SK-N-SH (cell line): ENCODE results near the gene ADGRF4. TPM values are rescaled to one million over a fixed set of nuclear protein-coding genes. Genes with fewer than 3 reads are reported as not detected.
A peak's percentile ranks its signal among the peaks of the same experiment; 100 is the strongest.

Source experiments
- CTCF ChIA-PET: fragments of 300-600, 350-600 bp; formaldehyde crosslinking; extraction: SDS; loops from one replicate; lab custom pipeline; 2021; lab: Yijun Ruan, JAX
- POLR2A ChIA-PET: fragments of 350-600 bp; sonication (Branson Sonifier 250); formaldehyde crosslinking; extraction: SDS; loops from one replicate; lab custom pipeline; 2020; ENCODE audit warnings: antibody characterized with exemption, inconsistent platforms; lab: Yijun Ruan, JAX
- DNase-seq: peaks from one replicate; pipeline ENCODE4 v3.0.0; 2012
- H2AFZ ChIP-seq: fragments of 200-600 bp; sonication (generic); 2 replicates; pipeline ENCODE4 v1.8.1; 2016; ENCODE audit warnings: antibody characterized with exemption, mild to moderate bottlenecking, low read depth
- H3F3A ChIP-seq: fragments of 200-600 bp; sonication (generic); replicated peaks from 2 replicates; pipeline ENCODE3; 2016; ENCODE audit warnings: antibody characterized with exemption, mild to moderate bottlenecking; ENCODE audit not compliant: insufficient read depth
- H3K27ac ChIP-seq, 2 experiments: fragments of 200-500 bp in 1 of 2; fragments of 200-600 bp in 1 of 2; sonication (Bioruptor generic) in 1 of 2; sonication (generic), shearing (Covaris generic) in 1 of 2; 2 replicates each; pipeline versions ENCODE4 v1.5.1 to v1.6.1; 2014 to 2016; ENCODE audit warnings: low read depth in 2 of 2, inconsistent platforms in 1 of 2, low read length in 1 of 2, mild to moderate bottlenecking in 1 of 2, mixed read lengths in 1 of 2
- H3K27me3 ChIP-seq: fragments of 200-600 bp; sonication (generic), shearing (Covaris generic); 2 replicates; pipeline ENCODE4 v1.6.1; 2016; ENCODE audit warnings: mixed run types; ENCODE audit not compliant: insufficient read depth
- H3K36me3 ChIP-seq, 2 experiments: fragments of 200-500 bp in 1 of 2; fragments of 200-600 bp in 1 of 2; sonication (Bioruptor generic) in 1 of 2; sonication (generic) in 1 of 2; replicated peaks in 1 of 2; 2 replicates each; pipeline versions ENCODE3 to v1.5.1; 2014 to 2016; ENCODE audit warnings: low read length in 1 of 2, mild to moderate bottlenecking in 1 of 2; ENCODE audit not compliant: insufficient read depth in 2 of 2, control insufficient read depth in 1 of 2
- H3K4me1 ChIP-seq, 2 experiments: fragments of 200-500 bp in 1 of 2; fragments of 200-600 bp in 1 of 2; sonication (Bioruptor generic) in 1 of 2; sonication (generic), shearing (Covaris generic) in 1 of 2; 2 replicates each; pipeline versions ENCODE4 v1.5.1 to v1.6.1; 2014 to 2016; ENCODE audit warnings: low read depth in 1 of 2, low read length in 1 of 2, mixed run types in 1 of 2; ENCODE audit not compliant: insufficient read depth in 2 of 2, control insufficient read depth in 1 of 2
- H3K4me2 ChIP-seq: fragments of 200-600 bp; sonication (generic), shearing (Covaris generic); 2 replicates; pipeline ENCODE4 v1.6.1; 2017; ENCODE audit warnings: mixed run types
- H3K4me3 ChIP-seq, 2 experiments: fragments of 200-500 bp in 1 of 2; fragments of 200-600 bp in 1 of 2; sonication (Bioruptor generic) in 1 of 2; sonication (generic), shearing (Covaris generic) in 1 of 2; 2 replicates each; pipeline versions ENCODE4 v1.5.1 to v1.8.1; 2014 to 2016; ENCODE audit warnings: low read depth in 2 of 2, inconsistent platforms in 1 of 2, low read length in 1 of 2, mild to moderate bottlenecking in 1 of 2, mixed read lengths in 1 of 2, moderate library complexity in 1 of 2
- H3K79me2 ChIP-seq: fragments of 200-600 bp; sonication (generic); 2 replicates; pipeline ENCODE4 v1.8.1; 2017; ENCODE audit warnings: mild to moderate bottlenecking; ENCODE audit not compliant: insufficient read depth
- H3K9ac ChIP-seq: fragments of 200-600 bp; sonication (generic); 2 replicates; pipeline ENCODE4 v1.6.1; 2017; ENCODE audit warnings: mixed run types
- H3K9me2 ChIP-seq: fragments of 200-600 bp; sonication (generic); 2 replicates; pipeline ENCODE4 v1.6.1; 2017; ENCODE audit warnings: mixed run types
- H3K9me3 ChIP-seq: fragments of 200-600 bp; sonication (generic); 2 replicates; pipeline ENCODE4 v1.6.1; 2017; ENCODE audit warnings: mixed run types, mild to moderate bottlenecking, moderate library complexity
- H4K20me1 ChIP-seq: fragments of 200-600 bp; sonication (generic); 2 replicates; pipeline ENCODE4 v1.6.1; 2017; ENCODE audit warnings: mild to moderate bottlenecking, mixed run types; ENCODE audit not compliant: insufficient read depth
- CHD2 ChIP-seq: fragments of 150-350 bp; IDR thresholded peaks from 2 replicates; pipeline ENCODE4 v1.6.1; 2018; ENCODE audit warnings: low read length; ENCODE audit not compliant: partially characterized antibody
- ELF1 ChIP-seq: IDR thresholded peaks from 2 replicates; pipeline ENCODE4 v1.4.0; 2012
- EP300 ChIP-seq, 2 experiments: IDR thresholded peaks; 2 replicates each; pipeline versions ENCODE4 v1.4.0 to v1.6.1; 2012; ENCODE audit warnings: borderline replicate concordance in 1 of 2, low read depth in 1 of 2, low read length in 1 of 2
- EZH2phosphoT487 ChIP-seq: fragments of 200-600 bp; sonication (generic); IDR thresholded peaks from 2 replicates; pipeline ENCODE4 v1.6.1; 2017; ENCODE audit warnings: low read depth, mixed run types, mild to moderate bottlenecking, antibody characterized with exemption, moderate library complexity, borderline replicate concordance
- FOXJ3 ChIP-seq: sonication (generic); formaldehyde crosslinking; IDR thresholded peaks from 2 replicates; pipeline ENCODE4 v1.5.1; 2020; ENCODE audit warnings: mild to moderate bottlenecking, missing genetic modification reagents
- GABPA ChIP-seq: IDR thresholded peaks from 2 replicates; pipeline ENCODE4 v1.4.0; 2012; ENCODE audit warnings: low read depth, mild to moderate bottlenecking
- GATA2 ChIP-seq: sonication (generic); formaldehyde crosslinking; IDR thresholded peaks from 2 replicates; pipeline ENCODE4 v1.5.0; 2020; ENCODE audit warnings: mild to moderate bottlenecking, missing genetic modification reagents
- MEF2A ChIP-seq: IDR thresholded peaks from 2 replicates; pipeline ENCODE4 v1.4.0; 2012; ENCODE audit warnings: low read depth, borderline replicate concordance
- MXI1 ChIP-seq: IDR thresholded peaks from 2 replicates; pipeline ENCODE4 v1.6.1; 2012; ENCODE audit warnings: mild to moderate bottlenecking, low read depth, low read length, improper control_type of control experiment
- NFIC ChIP-seq: IDR thresholded peaks from 2 replicates; pipeline ENCODE4 v1.4.0; 2012; ENCODE audit warnings: borderline replicate concordance
- NRF1 ChIP-seq: IDR thresholded peaks from 2 replicates; pipeline ENCODE4 v1.6.1; 2012; ENCODE audit warnings: low read depth, mild to moderate bottlenecking, low read length
- POLR2AphosphoS5 ChIP-seq: IDR thresholded peaks from 2 replicates; pipeline ENCODE4 v1.6.1; 2012; ENCODE audit warnings: low read depth, low read length
- RFX5 ChIP-seq: IDR thresholded peaks from 2 replicates; pipeline ENCODE4 v1.6.1; 2012; ENCODE audit warnings: mild to moderate bottlenecking, improper control_type of control experiment, low read length
- TAF1 ChIP-seq: IDR thresholded peaks from 2 replicates; pipeline ENCODE4 v1.6.1; 2012; ENCODE audit warnings: low read depth, mild to moderate bottlenecking, low read length, moderate library complexity, borderline replicate concordance
- TEAD4 ChIP-seq: IDR thresholded peaks from 2 replicates; pipeline ENCODE4 v1.4.0; 2012; ENCODE audit warnings: mild to moderate bottlenecking, borderline replicate concordance; ENCODE audit not compliant: insufficient read depth
- WGBS: methylation state at CpG from one replicate; pipeline ENCODE4 v1.1.6; 2017; ENCODE audit warnings: low lambda C conversion rate; 5-methylcytosine and 5-hydroxymethylcytosine counted together
- polyA plus RNA-seq, 3 experiments: library from polyadenylated mRNA; depleted of rRNA; stranded (reverse); fragments of >200 nt; gene quantifications; 2 replicates each; pipeline ENCODE4 v1.2.3, GENCODE V29; 2012
- TF ChIP-seq, protein P1 (sequence below): IDR thresholded peaks from 2 replicates; pipeline ENCODE4; 2012
- TF ChIP-seq, protein P2 (sequence below): IDR thresholded peaks from 2 replicates; pipeline ENCODE4 v1.4.0; 2012; ENCODE audit warnings: low read depth
- TF ChIP-seq, protein P3 (sequence below): IDR thresholded peaks from 2 replicates; pipeline ENCODE4 v1.6.1; 2012; ENCODE audit warnings: mild to moderate bottlenecking, low read depth, low read length, moderate library complexity
- TF ChIP-seq, protein P4 (sequence below): fragments of 200-600 bp; sonication (generic); IDR thresholded peaks from 2 replicates; pipeline ENCODE4 v1.6.1; 2017; ENCODE audit warnings: antibody characterized with exemption, mild to moderate bottlenecking, moderate library complexity

The ADGRF4 gene
- polyA plus RNA-seq, 1 of the 3 experiments (the other 2 are of a cell fraction), result not detected

DNA sequence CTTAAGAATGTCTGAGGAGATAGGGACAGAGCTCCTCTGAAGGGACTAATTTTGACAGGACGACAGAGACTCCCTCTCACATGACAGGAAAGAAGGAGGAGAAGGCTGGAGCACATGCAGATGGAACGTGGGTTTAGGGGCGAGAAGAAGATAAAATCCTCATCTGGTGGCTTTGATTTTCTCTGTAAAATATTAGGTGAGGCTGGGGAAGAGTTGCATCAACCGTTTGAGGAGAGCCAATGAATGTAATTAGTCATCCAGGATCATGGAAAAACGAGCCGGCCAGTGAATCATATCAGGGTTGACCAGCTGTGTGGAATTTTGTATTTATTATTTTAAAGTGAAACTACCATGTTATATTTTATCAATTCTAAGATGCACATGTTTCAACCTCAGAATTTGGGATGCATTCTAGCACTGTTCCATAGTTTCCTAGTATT is 46.9 kb upstream of the ADGRF4 start:
- Histone ChIP-seq H3K4me1 (no peaks in the 10 kb centered on the region), H4K20me1 (no peaks in the 10 kb centered on the region), H3K79me2 (no peaks in the 10 kb centered on the region), H3K4me3 (peak overlapping the region in 1 of 2 experiments; percentile 11; a peak in 1 of 4 replicates), H3F3A (no peaks in the 10 kb centered on the region), H3K9ac (no peak overlapping the region), H2AFZ (peak overlapping the region; percentile 47; the same call in 1 of the 2 replicates), H3K4me2 (peak overlapping the region; percentile 10; the same call in 1 of the 2 replicates), H3K9me2 (no peaks in the 10 kb centered on the region), H3K36me3 (no peaks in the 10 kb centered on the region), H3K27ac (no peak overlapping the region), H3K9me3 (no peaks in the 10 kb centered on the region), H3K27me3 (no peaks in the 10 kb centered on the region)
- no peak for DNase-seq
- CTCF ChIA-PET, result interaction anchor here (0.9 kb wide), 1 partner anchor 20 kb away, joined by 3 read pairs; no protein-coding TSS in a partner anchor
- 3% methylated on average over 6 of the region's 6 CpGs for WGBS
- TF ChIP-seq, protein P1, sequence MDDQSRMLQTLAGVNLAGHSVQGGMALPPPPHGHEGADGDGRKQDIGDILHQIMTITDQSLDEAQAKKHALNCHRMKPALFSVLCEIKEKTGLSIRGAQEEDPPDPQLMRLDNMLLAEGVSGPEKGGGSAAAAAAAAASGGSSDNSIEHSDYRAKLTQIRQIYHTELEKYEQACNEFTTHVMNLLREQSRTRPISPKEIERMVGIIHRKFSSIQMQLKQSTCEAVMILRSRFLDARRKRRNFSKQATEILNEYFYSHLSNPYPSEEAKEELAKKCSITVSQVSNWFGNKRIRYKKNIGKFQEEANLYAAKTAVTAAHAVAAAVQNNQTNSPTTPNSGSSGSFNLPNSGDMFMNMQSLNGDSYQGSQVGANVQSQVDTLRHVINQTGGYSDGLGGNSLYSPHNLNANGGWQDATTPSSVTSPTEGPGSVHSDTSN, result no peak
- TF ChIP-seq ELF1 (no peak), RFX5 (no peak), TAF1 (no peak), FOXJ3 (no peak), NFIC (no peak), POLR2AphosphoS5 (no peak), GATA2 (CRISPR knock-in tag) (no peak), MEF2A (no peak), GABPA (no peak), EP300 (IDR thresholded peaks at IDR 0.05; ENCODE audit: borderline replicate concordance in 1 of 2, low read depth in 1 of 2, low read length in 1 of 2) (no peak), NRF1 (no peak), CHD2 (no peak), MXI1 (no peak), EZH2phosphoT487 (no peak), TEAD4 (no peak)
- TF ChIP-seq, protein P2, sequence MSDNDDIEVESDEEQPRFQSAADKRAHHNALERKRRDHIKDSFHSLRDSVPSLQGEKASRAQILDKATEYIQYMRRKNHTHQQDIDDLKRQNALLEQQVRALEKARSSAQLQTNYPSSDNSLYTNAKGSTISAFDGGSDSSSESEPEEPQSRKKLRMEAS, result no peak
- TF ChIP-seq, protein P3, sequence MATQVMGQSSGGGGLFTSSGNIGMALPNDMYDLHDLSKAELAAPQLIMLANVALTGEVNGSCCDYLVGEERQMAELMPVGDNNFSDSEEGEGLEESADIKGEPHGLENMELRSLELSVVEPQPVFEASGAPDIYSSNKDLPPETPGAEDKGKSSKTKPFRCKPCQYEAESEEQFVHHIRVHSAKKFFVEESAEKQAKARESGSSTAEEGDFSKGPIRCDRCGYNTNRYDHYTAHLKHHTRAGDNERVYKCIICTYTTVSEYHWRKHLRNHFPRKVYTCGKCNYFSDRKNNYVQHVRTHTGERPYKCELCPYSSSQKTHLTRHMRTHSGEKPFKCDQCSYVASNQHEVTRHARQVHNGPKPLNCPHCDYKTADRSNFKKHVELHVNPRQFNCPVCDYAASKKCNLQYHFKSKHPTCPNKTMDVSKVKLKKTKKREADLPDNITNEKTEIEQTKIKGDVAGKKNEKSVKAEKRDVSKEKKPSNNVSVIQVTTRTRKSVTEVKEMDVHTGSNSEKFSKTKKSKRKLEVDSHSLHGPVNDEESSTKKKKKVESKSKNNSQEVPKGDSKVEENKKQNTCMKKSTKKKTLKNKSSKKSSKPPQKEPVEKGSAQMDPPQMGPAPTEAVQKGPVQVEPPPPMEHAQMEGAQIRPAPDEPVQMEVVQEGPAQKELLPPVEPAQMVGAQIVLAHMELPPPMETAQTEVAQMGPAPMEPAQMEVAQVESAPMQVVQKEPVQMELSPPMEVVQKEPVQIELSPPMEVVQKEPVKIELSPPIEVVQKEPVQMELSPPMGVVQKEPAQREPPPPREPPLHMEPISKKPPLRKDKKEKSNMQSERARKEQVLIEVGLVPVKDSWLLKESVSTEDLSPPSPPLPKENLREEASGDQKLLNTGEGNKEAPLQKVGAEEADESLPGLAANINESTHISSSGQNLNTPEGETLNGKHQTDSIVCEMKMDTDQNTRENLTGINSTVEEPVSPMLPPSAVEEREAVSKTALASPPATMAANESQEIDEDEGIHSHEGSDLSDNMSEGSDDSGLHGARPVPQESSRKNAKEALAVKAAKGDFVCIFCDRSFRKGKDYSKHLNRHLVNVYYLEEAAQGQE, result no peak
- TF ChIP-seq, protein P4, sequence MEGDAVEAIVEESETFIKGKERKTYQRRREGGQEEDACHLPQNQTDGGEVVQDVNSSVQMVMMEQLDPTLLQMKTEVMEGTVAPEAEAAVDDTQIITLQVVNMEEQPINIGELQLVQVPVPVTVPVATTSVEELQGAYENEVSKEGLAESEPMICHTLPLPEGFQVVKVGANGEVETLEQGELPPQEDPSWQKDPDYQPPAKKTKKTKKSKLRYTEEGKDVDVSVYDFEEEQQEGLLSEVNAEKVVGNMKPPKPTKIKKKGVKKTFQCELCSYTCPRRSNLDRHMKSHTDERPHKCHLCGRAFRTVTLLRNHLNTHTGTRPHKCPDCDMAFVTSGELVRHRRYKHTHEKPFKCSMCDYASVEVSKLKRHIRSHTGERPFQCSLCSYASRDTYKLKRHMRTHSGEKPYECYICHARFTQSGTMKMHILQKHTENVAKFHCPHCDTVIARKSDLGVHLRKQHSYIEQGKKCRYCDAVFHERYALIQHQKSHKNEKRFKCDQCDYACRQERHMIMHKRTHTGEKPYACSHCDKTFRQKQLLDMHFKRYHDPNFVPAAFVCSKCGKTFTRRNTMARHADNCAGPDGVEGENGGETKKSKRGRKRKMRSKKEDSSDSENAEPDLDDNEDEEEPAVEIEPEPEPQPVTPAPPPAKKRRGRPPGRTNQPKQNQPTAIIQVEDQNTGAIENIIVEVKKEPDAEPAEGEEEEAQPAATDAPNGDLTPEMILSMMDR, result no peak
- POLR2A ChIA-PET, result no interaction called here
